DMS153 (cell line): ENCODE data around the gene FUT2.
"Not testable (repeated sequence)": the region's sequence is repeated elsewhere in the genome, so short reads cannot be mapped to it uniquely, and the experiment has no call there.

ENCODE experiments used
- DNase-seq: peaks from one replicate; lab custom pipeline; 2025; lab: John Stamatoyannopoulos, UW

The FUT2 gene

GRCh38 chr19:48670699-48671445 lies 24.9 kb upstream of the FUT2 start:
- no peak for DNase-seq

GRCh38 chr19:48671446-48671995 lies 24.2 kb upstream of the FUT2 start:
- DNase-seq = no peak

GRCh38 chr19:48672994-48673393 lies 22.8 kb upstream of the FUT2 start, which contains the start of gene NTN5:
NTN5 (minus strand) TSS chr19:48673017; CDS start chr19:48670986, 2,031 bp downstream.
- no peak for DNase-seq

DNA sequence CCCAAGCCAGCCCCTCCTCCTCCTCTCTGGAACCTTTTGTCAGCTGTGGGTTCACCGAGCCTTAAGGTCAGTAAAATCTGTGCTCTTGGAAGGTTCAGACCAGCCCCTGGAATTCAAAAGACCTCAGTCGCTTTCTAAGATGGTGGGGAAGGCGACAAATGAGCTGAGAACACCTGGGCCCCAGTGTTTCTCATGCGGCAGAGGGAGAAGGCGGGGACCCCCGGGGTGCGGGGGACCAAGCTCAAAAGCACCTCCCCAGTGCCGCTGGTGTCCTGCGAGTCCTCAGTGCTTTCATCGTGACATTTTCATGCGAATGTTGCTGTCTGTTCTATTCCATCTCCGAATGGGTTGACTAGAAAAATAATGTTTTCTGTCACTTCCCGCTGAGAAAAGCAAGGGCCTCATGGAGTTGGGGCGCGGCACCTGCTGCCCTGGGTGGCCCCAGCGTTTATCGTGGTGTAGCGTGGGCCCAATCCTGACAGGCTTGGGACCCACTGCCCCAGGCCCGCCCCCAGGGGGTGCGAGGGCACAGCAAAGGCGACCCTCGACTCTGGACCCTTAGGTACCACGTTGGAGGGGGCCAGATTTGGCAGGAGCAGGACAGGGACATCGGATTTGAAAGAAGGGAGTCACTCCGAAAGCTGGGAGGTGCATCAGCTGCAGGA lies 22.2 kb upstream of the FUT2 start:
- DNase-seq = no peak

DNA sequence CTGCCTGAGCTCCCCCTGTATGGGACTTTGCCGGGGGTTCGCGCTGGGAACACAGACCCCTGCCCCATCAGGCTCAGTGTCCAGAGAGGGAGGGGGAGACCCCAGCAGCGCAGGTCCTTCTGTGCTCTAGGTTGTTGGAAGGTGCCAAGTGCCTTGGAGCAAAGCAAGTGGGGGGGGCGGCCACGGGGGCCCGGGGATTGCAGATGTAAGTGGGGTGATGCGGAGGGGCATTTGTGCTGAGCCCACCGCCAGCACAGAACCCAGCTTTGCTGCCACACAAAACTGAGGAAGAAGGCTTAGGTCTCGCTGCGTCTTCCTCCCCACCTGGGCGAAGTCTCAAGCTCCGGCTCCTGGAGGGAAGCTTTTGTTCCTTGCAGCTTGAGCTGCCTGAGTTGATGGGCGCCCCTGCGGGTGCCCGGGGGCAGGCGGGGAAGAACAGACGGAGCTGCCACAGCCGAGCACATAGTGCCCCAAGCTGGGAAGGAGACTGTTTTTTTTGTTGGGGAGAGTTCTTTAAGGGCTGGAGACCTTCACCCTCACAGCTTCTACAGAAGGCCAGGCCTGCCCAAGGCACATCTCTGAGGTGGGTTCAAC lies 21.5 kb upstream of the FUT2 start:
- no peak for DNase-seq

DNA sequence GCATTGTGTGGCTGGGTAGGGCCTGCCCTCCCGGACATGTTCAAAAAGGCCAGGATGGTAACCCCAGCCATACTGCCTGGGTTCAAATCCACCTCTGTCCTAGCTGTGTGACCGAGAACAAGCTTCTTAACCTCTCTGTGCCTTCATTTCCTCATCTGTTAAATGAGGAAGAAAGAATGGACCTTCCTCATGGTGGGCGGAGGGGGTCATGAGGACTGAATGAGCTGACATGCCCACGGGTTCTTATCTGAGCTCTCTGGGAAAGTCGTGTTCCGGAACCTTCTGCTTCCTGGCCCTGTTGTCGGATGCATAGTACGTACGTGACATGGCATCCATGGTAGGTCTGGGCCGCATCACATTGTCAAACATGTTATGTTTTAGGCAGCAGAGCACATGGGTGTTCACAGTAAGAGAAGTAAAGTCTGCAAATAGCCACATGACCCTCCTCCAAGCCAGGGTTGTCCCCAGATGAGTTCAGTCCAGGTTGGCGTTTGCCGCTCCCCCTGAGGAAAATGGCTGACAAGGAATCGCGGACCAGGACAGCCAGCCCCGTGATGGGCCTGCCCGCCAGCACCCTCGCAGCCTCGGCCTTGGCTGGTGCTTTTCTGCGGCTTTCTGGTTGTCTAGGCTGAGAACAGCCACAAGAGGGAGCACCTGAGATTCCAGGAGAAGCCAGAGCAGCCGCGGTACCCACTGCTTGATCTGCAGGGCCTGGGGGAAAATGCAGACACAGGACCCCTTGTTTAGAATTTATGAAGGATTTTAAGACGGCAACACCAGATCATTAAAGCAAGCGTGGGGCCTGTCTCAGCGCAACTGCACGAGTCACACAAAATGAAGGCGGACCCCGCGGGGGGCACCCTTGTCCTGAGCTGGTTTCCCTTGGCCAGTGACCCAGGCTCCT lies 20.6 kb upstream of the FUT2 start:
- DNase-seq = peak; percentile 63

- no peak for DNase-seq
Observed at GRCh38 chr19:48676487-48676886, 19.3 kb upstream of the FUT2 start.

GRCh38 chr19:48676887-48677286 lies 18.9 kb upstream of the FUT2 start:
- no peak for DNase-seq

DNA sequence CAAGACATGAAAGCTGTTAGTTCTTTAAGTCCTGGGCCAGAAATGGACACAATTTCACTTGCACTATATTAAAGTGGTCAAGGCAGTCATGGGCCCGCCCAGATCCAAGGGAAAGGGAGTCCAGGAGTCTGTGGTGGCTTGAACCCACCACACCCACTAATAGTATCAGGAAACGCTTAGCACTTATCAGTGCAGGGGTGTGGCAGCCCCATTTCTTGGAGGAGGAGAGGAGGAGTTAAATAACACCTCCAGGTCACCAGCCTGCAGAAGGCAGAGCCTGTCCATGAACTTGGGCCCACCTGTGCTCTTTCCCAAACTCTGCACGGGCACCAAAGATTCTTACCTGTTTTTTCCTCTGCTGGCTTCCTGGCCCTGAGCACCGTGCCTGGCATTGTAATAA lies 17.6 kb upstream of the FUT2 start:
- DNase-seq = no peak

GRCh38 chr19:48680006-48680405 lies 15.8 kb upstream of the FUT2 start:
- not testable (repeated sequence) for DNase-seq

DNA sequence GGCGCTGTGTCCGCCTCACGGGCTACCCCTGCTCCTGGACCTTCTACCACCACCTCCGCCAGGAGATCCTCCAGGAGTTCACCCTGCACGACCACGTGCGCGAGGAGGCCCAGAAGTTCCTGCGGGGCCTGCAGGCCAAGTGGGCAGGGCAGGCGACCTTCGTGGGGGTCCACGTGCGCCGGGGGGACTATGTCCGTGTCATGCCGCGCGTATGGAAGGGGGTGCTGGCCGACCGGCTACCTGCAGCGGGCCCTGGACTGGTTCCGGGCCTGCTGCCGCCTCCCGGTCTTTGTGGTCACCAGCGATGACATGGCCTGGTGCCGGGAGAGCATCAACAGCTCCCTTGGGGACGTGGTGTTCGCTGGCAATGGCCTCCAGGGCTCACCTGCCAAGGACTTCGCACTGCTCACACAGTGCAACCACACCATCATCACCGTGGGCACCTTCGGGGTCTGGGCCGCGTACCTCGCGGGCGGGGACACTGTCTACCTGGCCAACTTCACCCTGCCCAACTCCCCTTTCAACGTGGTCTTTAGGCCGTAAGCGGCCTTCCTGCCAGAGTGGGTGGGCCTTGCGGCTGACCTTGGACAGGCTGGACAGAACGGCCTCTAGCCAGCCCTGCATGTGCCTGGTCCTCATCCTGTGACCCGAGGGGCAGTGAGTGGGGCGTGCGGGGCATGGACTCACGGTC lies 15.2 kb upstream of the FUT2 start:
- DNase-seq = no peak

DNA sequence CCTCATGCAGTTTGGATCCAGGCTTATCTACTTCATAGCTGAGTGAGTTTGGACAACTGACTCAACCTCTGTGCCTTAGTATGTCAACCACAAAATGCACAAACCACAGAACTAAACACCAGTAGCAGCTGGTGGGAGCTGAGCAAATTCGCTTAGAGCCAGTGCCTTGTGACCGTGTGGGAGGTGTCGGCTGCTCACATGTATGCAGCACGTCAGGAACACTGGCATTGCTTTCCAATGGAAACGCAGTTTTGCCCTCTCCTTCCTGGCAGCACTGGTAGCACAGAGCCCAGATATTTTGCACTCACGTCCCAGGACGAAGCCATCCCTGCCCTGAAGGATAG lies 14.7 kb upstream of the FUT2 start:
- no peak for DNase-seq

GRCh38 chr19:48683349-48683748 lies 12.4 kb upstream of the FUT2 start:
- DNase-seq = peak; percentile 59

- DNase-seq = no peak
Observed at GRCh38 chr19:48685583-48685982, 10.2 kb upstream of the FUT2 start.

DNA sequence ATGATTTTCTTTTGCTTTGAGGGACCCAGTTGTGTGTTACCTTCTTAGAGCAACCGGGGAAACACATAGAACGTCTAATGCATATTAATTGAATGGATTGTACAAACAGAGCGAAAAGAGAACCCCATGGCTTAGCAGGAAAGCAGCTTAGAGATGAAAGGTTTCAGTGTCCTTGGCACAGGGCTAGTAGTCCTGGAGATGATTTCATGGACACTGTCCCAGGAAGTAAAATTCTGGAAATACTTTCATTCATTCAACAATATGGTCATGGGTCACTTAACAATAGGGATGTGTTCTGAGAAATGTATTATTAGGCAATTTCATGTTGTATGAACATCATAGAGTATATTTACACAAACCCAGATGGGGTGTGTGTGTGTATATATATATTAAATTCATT lies 9.7 kb upstream of the FUT2 start:
- no peak for DNase-seq

DNA sequence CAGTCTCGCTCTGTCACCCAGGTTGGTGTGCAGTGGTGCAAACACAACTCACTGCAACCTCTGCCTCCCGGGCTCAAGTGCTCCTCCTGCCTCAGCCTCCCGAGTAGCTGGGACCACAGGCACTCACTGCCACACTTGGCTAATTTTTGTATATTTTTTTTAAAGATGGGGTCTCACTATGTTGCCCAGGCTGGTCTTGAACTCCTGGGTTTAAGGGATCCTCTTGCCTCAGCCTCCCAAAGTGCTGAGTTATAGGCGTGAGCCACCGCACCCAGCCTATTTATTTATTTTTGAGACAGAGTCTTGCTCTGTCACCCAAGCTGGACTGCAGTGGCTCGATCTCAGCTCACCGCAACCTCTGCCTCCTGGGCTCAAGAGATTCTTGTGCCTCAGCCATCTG lies 9.1 kb upstream of the FUT2 start:
- DNase-seq = not testable (repeated sequence)

DNA sequence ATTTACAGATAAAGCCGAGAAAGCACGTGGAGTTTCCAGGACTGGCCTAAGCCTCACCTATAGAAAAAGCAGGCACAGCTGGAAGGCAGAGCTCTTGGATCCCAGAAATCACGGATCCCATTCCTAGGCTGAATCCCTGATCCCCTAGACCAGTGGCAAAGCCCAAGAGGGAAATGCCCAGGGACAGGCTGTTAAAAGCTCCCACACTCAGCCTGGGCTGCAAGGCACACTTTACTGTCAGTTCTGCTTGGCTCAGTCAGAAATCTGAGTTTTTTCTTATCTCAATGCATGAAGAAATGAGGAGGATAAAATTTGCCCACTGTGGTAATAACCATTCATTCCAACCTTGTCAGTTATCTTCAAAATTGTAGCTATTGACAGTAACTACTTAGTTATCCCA lies 8.0 kb upstream of the FUT2 start:
- DNase-seq = no peak

- no peak for DNase-seq
Observed at GRCh38 chr19:48689449-48689848, 6.3 kb upstream of the FUT2 start.

GRCh38 chr19:48693629-48694028 lies 2.1 kb upstream of the FUT2 start:
- DNase-seq = not testable (repeated sequence)

GRCh38 chr19:48696353-48697010 lies 711 bp downstream of the FUT2 start:
- DNase-seq = no peak

DNA sequence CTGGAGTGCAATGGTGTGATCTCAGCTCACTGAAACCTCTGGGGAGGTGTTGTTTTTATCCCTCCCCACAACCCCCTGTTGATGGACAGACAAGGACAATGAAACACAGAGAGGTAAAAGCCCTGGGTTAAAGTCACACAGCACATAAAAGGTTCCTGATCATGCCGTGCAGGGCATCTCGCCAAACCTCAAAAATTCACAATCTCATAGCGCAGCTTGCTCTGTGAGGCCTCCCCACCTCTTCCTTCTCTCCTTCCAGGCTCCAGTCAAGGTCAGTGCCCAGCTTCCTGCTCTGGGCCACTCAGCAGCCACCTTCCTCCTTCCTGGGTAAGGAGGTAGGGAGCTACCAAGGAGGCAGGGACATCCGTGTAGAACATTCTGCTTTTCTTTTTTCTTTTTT lies 2.3 kb downstream of the FUT2 start:
- no peak for DNase-seq
